DOHH2 (cell line): ENCODE data around the gene EIF2AK2.

Source experiments
- CTCF ChIP-seq: fragments of 200-600 bp; sonication (generic); IDR thresholded peaks from one replicate; pipeline ENCODE4 v1.5.1; 2014; ENCODE audit warnings: antibody characterized with exemption, mild to moderate bottlenecking, low read depth, low read length; ENCODE audit not compliant: poor library complexity, severe bottlenecking
- EZH2phosphoT487 ChIP-seq: fragments of 200-600 bp; sonication (generic); IDR thresholded peaks from 2 replicates; pipeline ENCODE4 v1.6.1; 2017; ENCODE audit warnings: borderline replicate concordance, mild to moderate bottlenecking, antibody characterized with exemption, low read length, moderate library complexity, mixed read lengths

GRCh38 chr2:37180640-37181039 is 23.9 kb upstream of the EIF2AK2 start:
- no peak for TF ChIP-seq CTCF
- TF ChIP-seq EZH2phosphoT487 = no peak
